Calu3 (cell line): Measurements from ENCODE around the gene ZNF407. TPM values are rescaled to one million over a fixed set of nuclear protein-coding genes. Genes with fewer than 3 reads are reported as not detected.

ENCODE experiments used
- BruUV-seq: library from RNA; stranded (reverse); fragments of 400-500 nt; replicated peaks from 2 replicates; lab custom pipeline; 2021; lab: Mats Ljungman, UMichigan
- CTCF ChIA-PET: fragments of 300-600 bp; sonication (Branson Sonifier 250); formaldehyde crosslinking; loops from one replicate; lab custom pipeline; 2022; ENCODE audit warnings: antibody characterized with exemption; lab: Charles Lee
- DNase-seq: peaks from one replicate; pipeline ENCODE4 v3.0.0; 2022
- H3K27ac Mint-ChIP-seq: one replicate; pipeline ENCODE4 v1.8.0; 2022; ENCODE audit warnings: mixed read lengths; ENCODE audit not compliant: unreplicated experiment
- H3K27me3 Mint-ChIP-seq: one replicate; pipeline ENCODE4 v1.8.0; 2022; ENCODE audit warnings: mixed read lengths; ENCODE audit not compliant: unreplicated experiment
- H3K36me3 Mint-ChIP-seq: one replicate; pipeline ENCODE4 v1.8.0; 2022; ENCODE audit warnings: mild to moderate bottlenecking, moderate library complexity, mixed read lengths; ENCODE audit not compliant: insufficient read depth, unreplicated experiment
- H3K4me1 Mint-ChIP-seq: one replicate; pipeline ENCODE4 v1.8.0; 2022; ENCODE audit warnings: mild to moderate bottlenecking, low read depth, mixed read lengths; ENCODE audit not compliant: unreplicated experiment
- H3K4me3 Mint-ChIP-seq: one replicate; pipeline ENCODE4 v1.8.0; 2022; ENCODE audit warnings: mild to moderate bottlenecking, low read depth, moderate library complexity, mixed read lengths; ENCODE audit not compliant: unreplicated experiment
- H3K9me3 Mint-ChIP-seq: one replicate; pipeline ENCODE4 v1.8.0; 2022; ENCODE audit warnings: low read depth, mixed read lengths; ENCODE audit not compliant: unreplicated experiment
- intact Hi-C: fragments of 100-400 bp; cut with micrococcal nuclease; formaldehyde crosslinking; loops from one replicate; pipeline ENCODE4 v1.10.0; 2022; ENCODE audit not compliant: unreplicated experiment
- total RNA-seq: library from RNA; stranded (reverse); gene quantifications from 2 replicates; pipeline ENCODE4 v1.2.3, GENCODE V29; 2022
- TF ChIP-seq, protein P1 (sequence below): fragments of 200-600 bp; IDR thresholded peaks from one replicate; pipeline ENCODE4 v1.8.0; 2022; ENCODE audit warnings: antibody characterized with exemption; ENCODE audit not compliant: unreplicated experiment

The ZNF407 gene
- total RNA-seq, 1 experiment from 2014 or later = 17.4 TPM

DNA sequence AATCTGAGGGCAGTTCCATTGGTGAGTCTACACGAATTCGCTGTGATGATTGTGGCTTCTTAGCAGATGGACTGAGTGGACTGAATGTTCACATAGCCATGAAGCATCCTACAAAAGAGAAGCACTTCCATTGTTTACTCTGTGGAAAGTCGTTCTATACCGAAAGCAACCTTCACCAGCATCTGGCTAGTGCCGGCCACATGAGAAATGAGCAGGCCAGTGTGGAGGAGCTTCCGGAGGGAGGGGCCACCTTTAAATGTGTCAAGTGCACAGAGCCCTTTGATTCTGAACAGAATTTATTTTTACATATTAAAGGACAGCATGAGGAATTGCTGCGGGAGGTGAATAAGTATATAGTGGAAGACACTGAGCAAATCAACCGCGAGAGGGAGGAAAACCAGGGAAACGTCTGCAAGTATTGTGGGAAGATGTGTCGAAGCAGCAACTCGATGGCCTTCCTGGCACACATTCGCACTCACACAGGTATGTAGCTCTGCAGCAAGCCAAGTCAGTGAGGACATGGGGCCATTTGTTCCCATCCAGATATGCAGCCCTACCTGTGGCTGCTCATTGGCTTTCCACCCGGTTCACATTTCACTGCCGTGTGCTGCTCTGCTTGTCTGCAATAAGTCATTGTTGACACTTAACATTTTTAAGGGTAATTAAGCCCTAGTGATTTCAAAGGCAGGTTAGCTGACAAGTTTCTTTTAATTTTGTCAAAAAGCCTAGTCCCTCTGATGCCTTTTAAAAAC is 37.7 kb downstream of the ZNF407 start:
- no peak for DNase-seq
- Mint-ChIP-seq H3K27ac (no peak overlapping the region), H3K36me3 (peaks cover 6% of the 10 kb centered on the region), H3K9me3 (no peaks in the 10 kb centered on the region), H3K4me3 (no peak overlapping the region), H3K4me1 (no peaks in the 10 kb centered on the region), H3K27me3 (no peaks in the 10 kb centered on the region)
- BruUV-seq = no TSS peak
- TF ChIP-seq, protein P1, sequence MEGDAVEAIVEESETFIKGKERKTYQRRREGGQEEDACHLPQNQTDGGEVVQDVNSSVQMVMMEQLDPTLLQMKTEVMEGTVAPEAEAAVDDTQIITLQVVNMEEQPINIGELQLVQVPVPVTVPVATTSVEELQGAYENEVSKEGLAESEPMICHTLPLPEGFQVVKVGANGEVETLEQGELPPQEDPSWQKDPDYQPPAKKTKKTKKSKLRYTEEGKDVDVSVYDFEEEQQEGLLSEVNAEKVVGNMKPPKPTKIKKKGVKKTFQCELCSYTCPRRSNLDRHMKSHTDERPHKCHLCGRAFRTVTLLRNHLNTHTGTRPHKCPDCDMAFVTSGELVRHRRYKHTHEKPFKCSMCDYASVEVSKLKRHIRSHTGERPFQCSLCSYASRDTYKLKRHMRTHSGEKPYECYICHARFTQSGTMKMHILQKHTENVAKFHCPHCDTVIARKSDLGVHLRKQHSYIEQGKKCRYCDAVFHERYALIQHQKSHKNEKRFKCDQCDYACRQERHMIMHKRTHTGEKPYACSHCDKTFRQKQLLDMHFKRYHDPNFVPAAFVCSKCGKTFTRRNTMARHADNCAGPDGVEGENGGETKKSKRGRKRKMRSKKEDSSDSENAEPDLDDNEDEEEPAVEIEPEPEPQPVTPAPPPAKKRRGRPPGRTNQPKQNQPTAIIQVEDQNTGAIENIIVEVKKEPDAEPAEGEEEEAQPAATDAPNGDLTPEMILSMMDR = no peak
- CTCF ChIA-PET = no interaction called here
- intact Hi-C loops = no loop called here

DNA sequence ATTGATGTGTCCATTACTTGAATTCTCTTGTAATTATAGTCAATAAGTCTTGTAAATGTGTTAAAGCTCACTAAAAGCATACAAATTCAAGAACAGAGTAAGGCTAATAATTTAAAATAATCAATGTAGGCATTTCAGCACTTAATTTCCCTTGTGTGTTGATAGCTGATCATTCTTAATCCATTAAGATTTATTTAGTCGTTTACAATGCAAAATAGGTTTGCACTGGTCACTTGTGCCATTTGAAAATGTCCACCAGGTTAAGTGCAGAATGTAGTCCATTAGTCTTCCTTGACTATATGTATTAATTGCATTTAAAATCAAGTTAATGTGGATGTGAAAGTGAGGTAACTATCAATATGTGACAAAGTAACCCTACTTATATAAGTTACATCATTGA is 39.4 kb downstream of the ZNF407 start:
- H3K4me1 Mint-ChIP-seq = no peaks in the 10 kb centered on the region
- no peaks in the 10 kb centered on the region for H3K9me3 Mint-ChIP-seq
- intact Hi-C loops = no loop called here
- no peaks in the 10 kb centered on the region for H3K27me3 Mint-ChIP-seq
- TF ChIP-seq, protein P1 = no peak
- H3K36me3 Mint-ChIP-seq = peaks cover under 1% of the 10 kb centered on the region
- no peak for DNase-seq
- H3K27ac Mint-ChIP-seq = no peak overlapping the region
- no TSS peak for BruUV-seq
- CTCF ChIA-PET = no interaction called here
- no peak overlapping the region for H3K4me3 Mint-ChIP-seq

DNA sequence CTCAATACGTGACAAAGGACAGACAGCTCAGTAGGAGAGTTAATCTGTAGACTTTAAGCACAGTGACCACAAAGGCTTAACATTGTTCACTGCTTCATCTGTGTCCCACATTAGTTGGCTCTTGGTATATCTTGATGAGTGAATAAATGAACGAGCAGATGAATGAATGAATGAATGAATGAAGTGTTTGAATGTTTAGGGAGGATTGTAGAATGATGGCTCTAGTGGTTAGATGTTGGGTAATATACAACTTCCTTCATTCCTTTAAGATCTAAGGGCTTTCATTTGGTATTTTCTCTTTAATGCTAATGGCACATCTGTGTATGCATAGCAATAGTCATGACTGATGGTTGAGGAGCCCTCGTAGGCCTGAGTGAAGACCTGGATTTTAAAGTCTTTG is 40.5 kb downstream of the ZNF407 start:
- Mint-ChIP-seq H3K27ac (no peak overlapping the region), H3K36me3 (no peaks in the 10 kb centered on the region), H3K4me1 (no peaks in the 10 kb centered on the region), H3K4me3 (no peak overlapping the region), H3K9me3 (no peaks in the 10 kb centered on the region), H3K27me3 (no peaks in the 10 kb centered on the region)
- no peak for DNase-seq
- TF ChIP-seq, protein P1 = no peak
- BruUV-seq = no TSS peak
- intact Hi-C loops = no loop called here
- CTCF ChIA-PET = no interaction called here

DNA sequence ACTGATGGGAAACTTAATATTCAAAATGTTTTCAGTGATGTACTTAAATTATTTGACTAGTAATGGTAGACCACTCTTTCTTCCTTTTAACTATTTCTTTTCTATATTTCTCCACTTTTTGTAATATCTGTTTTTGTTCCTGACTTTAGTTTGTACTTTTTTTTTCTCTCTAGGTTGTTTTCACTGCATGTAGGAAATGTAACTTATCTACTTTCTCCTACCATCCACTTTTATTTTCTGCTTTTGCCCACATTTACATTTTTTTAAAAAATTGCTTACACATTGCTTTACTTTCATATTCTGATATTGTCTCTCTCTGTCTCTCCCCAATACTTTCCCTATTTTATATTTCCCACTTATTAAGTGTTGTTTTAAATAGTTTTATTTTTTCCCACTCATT is 47.0 kb downstream of the ZNF407 start:
- no peaks in the 10 kb centered on the region for H3K36me3 Mint-ChIP-seq
- H3K4me3 Mint-ChIP-seq = no peak overlapping the region
- TF ChIP-seq, protein P1 = no peak
- intact Hi-C loops = no loop called here
- no peaks in the 10 kb centered on the region for H3K27me3 Mint-ChIP-seq
- no peaks in the 10 kb centered on the region for H3K9me3 Mint-ChIP-seq
- no peak overlapping the region for H3K27ac Mint-ChIP-seq
- H3K4me1 Mint-ChIP-seq = no peaks in the 10 kb centered on the region
- no TSS peak for BruUV-seq
- no peak for DNase-seq
- CTCF ChIA-PET = no interaction called here
